Stimulated activated CD4-positive, alpha-beta T cell treated with anti-CD3 and anti-CD28 coated beads, Interleukin-4, amount 100 ng/mL, for 4 hours (primary cell): ENCODE measurements around the gene MAML3.

Experiments
- DNase-seq, 2 experiments: peaks; one replicate each; pipeline ENCODE4 v3.0.0-alpha.2; 2020

MAML3 gene

GRCh38 chr4:140123666-140124377 is 30.2 kb downstream of the MAML3 start:
- no peak for DNase-seq

DNA sequence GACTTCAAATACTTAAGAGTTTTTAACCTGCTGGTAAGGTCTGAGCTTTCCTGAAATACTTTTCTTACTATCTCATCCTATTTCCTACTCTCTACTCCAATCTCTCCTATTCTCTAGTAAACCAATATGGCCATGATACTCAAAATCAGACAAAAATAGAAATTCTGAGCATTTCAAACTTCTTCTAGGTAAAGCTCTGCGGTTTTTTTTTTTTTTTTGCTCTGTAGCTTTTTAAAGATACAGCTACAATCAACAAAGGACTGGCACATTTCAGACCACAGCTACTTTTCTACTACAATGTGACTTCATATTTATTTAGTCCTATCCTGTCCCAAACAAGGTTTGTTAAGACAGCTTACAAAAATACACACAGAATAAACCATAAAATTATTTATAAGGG is 31.1 kb downstream of the MAML3 start:
- no peak for DNase-seq

- no peak for DNase-seq
These were observed 32.3 kb downstream of the MAML3 start for GRCh38 chr4:140121646-140122045.

DNA sequence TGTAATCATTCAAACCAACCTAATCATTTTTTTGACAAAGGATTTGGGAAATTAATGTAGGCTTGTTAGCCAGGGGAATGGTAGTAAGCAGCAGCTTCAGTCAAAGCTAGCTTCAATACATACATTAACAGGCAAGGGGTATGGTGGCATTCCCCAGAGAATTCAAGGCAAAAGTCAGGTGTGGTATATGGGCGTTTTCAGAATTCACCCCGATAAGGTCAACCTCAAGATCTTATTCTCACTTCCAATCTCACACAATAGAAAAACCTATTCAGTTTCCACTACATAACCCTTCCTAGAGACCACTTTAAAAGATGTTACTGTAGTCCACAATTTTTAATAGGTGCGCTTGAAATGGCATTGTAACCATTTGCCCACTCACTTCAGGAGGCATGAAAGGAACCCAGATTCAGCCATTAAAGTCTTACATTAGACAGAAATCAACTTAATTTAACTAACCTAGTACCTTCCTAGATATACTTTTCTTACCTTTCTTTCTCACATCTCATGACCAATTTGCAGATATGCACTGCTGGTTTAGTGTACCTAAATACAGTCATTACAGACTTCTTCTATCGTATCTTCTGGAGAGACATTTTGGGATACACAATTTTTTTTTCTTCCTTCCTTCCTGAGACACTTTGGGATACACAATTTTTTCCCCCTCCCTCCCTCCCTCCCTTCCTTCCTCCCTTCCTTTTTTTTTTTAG is 34.9 kb downstream of the MAML3 start:
- no peak for DNase-seq

GRCh38 chr4:140117947-140118346 is 36.0 kb downstream of the MAML3 start:
- DNase-seq: no peak

DNA sequence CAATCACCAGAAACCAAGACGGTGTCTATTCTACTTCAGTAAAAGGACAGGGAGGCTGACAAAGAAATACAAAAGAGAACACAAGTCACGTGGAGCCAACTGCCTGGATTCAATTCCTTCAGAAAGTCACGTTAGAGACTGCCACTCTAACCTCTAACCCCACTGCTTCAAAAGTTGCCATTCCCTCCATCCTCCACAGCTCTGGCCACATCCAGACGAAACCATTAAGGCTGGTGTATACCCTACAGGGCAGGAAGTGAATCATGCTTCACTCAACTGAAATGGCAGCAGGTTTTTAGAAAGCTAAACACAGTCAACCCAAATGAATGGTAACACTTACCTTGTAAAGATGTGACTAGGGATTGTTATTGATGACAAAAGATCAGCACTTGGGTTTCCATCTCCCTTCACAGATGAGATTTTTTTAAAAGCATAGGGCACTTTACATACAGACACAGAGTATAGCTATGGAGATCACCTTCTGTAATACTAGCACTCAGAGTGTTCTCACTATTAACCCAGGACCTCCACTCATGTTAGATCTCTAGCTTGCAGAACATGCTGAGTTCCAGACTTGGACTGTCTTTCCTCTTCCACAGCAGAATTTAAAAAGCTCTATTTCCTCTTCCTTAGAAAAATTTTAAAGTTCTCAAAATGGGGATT is 37.4 kb downstream of the MAML3 start:
- DNase-seq: peak in 1 of 2 experiments; percentile 22

DNA sequence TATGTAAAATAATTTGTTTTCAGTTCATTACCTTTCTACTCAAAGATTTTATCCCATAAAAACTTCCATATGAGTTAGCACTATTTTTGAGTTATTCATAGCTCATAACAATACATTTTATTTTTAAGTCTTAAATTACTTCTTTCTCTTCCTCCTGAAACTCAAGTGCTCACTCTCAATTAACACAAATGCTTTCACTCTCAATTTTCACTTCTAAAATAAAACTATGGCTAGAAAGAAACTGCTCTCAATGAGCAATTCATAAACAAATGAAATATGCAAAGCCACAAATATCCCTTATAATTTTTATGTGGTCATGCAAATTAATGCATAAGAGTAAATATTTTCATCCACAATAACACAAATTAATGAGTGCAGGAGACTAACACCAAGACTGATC is 38.8 kb downstream of the MAML3 start:
- no peak for DNase-seq

DNA sequence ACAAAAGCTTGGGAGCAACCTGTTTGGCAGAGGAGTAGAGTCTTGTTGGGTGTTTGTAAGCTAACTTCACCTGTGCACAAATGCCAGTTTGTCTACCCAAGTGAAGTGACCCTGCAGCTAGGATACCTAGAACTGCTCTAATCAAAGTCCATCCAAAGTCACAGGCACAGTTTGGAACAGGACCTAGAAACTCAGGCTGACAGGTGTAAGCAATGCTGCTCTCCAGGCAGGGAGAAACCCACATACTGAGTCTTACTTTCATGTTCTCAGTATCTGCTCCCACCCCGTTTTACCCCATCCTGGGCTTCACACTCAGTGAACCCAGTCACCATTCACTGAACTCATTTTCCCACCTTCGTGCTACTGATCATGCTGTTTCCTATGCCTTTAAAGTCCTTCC is 40.3 kb downstream of the MAML3 start:
- no peak for DNase-seq

DNA sequence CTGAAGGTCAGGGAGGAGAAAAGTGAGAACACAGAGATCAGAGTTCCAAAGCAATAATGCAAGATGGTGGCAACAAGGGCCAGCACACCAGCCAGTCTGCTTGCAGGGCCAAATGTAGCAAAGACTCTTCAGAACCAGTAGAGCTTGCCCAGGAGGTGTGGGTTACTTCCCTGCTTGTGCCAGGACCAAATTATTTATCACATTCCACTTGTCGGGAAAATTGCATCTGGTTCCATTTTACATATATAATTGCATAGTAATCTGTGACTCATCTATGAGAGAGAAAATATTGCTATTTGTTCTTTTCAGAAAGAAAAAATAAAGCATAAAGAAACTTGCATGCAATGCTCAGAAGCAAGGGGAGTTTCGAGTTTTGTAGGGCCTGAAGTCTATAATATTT is 41.4 kb downstream of the MAML3 start:
- DNase-seq: no peak

DNA sequence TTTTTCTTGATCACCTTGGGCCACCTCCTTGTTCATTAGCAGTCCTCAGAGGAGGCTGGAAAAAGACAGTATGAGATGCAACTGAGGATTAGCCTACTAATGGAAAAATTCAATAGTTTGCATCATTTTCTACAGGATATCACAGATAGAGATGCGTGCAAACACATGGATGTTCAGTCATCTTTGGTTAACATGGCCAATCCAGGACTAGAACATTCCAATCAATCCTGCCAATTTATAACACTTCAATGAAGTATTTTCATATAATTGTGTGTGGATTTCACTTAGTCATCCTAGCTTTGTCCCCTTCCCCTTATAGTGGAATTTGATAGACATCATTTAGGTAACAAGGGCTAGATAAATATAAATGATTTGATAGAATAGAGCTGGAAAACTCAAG is 42.7 kb downstream of the MAML3 start:
- no peak for DNase-seq

GRCh38 chr4:140110542-140111215 is 43.3 kb downstream of the MAML3 start:
- no peak for DNase-seq

GRCh38 chr4:140109737-140110136 is 44.2 kb downstream of the MAML3 start:
- DNase-seq: no peak

GRCh38 chr4:140109292-140109691 is 44.7 kb downstream of the MAML3 start:
- DNase-seq: no peak

GRCh38 chr4:140108713-140109230 is 45.2 kb downstream of the MAML3 start:
- DNase-seq: no peak

GRCh38 chr4:140108243-140108642 is 45.7 kb downstream of the MAML3 start:
- DNase-seq: no peak

- DNase-seq: no peak
These were observed 47.6 kb downstream of the MAML3 start for GRCh38 chr4:140106289-140106844.

DNA sequence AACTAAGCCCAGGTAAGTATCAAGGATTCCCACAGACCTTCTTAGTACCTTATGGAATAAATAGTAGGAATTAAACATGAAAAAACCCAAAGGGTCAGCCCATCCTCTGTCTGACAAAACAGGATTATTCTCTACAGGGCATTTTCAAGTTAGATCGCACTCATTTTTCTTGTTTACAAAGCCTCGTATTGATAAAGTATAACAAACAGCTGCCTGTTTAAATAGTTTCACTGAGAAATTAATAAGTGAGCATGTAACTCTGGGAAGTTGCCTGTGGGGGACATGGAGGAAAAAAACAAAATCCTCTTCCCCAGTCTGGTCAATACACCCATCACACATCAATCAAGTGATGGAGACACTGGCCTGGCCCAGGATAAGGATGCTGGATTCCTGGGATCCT is 48.5 kb downstream of the MAML3 start:
- DNase-seq: no peak

DNA sequence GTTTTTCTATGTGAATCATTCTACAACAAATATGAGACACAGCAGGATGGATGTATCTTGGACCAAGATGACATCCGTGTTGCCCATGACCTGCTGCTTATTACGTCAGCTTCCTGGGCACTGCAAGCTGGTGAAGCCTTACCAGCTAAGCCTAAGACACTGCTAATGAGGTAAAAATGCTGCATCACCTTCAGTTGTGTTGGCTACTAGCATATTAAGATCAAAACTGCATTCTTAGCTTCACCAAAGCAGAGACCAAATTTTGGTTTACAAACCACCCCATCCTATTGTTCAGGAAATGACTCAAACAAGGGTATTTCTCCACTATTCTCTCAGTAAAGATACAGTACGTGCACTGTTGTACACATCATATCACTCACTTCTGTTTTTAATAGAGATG is 50.3 kb downstream of the MAML3 start:
- peak in 1 of 2 experiments; percentile 36 for DNase-seq

GRCh38 chr4:140102421-140102820 is 51.6 kb downstream of the MAML3 start:
- no peak for DNase-seq

DNA sequence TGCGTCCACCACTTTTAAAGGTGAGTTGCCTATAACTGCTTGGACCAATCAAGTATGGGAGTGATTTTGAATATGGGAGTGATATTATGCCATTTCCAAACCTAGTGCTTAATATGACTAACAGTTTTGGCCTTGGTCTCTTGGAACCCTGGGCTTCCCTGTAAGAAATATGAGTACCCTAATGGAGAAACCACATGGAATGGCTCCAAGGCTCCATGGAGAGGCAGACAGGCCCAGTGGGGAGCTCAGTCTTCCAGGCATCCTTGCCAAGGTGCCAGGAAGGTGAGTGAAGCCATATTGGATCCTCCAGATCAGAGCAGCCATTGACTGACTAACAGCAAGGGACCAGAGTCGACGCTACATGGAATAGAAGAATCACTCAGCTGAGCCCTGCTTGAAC is 53.2 kb downstream of the MAML3 start:
- no peak for DNase-seq

- DNase-seq: no peak
These were observed 54.0 kb downstream of the MAML3 start for GRCh38 chr4:140099983-140100382.

DNA sequence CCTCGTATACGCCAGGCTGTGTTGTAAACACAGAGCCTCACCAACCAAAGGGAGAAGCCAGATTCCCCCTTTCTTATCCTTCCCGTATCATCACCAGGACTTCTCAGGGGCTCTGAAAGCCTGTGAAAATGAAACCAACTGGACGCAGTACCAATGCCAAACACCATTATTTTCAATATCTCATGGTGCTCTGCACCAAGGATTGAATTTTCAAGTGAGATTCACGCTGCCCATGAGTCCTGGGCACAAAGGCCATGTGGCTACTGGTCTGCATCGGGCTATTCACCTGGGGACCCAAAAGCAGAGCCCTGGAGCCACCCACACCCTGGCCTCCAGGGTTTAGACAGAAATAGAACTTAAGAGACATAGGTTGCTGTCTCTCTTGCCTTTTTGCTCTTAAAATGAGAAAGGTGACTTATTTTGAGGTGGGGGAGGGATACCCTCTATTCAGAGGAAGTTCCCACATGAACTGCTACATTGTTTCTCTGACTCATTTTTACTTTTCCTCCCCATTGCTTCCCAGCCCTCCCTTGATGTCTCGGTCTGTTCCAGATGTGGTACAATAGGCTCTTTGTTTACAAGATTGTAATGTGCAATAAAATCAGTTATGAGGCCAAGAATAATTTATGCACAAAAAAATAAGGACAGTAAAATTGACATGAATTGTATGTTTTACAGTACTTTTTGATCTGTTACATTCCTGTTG is 55.4 kb downstream of the MAML3 start:
- DNase-seq: no peak
